ENCODE results near the gene BRD8.

The BRD8 gene

DNA sequence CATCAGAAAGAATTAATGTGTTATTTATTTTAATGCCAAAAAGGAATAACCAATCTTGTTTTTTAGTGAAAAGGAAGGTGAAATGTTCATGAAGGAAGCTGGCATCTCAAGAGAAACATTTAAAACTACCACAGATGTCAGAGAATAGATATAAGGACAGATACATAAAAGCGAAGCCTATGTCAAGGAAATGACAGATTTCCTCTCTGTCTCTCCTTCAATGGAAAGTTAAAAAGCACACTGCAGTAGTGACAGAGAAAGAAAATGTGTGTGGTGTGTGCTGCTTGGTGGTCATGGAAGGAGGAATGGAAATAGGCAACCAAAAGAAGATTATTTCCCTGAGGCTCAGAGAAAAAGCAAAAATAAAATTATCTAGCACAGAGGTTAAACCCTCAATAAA, 85.4 kb downstream of the BRD8 start:
- H3K27ac Mint-ChIP-seq: no peak overlapping the region
- H3K27me3 Mint-ChIP-seq: no peaks in the 10 kb centered on the region
- DNase-seq (no peak), ATAC-seq (no peak)
- no peak overlapping the region for H3K4me3 Mint-ChIP-seq
- peaks cover 43% of the 10 kb centered on the region for H3K4me1 Mint-ChIP-seq
- no peaks in the 10 kb centered on the region for H3K9me3 Mint-ChIP-seq

DNA sequence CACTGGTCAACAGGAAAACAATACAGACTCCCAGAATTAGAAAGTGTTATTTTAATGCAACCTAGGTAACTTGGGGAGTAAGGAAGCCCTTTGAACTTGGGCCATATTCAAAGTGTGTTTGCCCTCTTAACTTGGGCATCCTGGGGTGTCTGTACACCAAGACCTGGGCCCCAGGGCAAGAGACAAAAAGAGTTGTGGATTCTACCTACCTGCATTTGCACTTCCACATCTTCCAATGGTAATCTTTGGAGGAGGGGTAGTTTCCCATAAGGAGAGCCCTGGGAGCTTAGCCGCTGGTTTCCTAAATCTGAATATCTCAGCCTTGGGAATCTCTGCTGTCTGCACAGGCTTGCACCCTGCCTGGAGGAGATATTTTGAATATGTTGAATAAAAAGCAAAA, 86.1 kb downstream of the BRD8 start:
- Mint-ChIP-seq H3K4me1 (peaks cover 41% of the 10 kb centered on the region), H3K4me3 (no peak overlapping the region), H3K27ac (no peak overlapping the region), H3K27me3 (no peaks in the 10 kb centered on the region), H3K9me3 (no peaks in the 10 kb centered on the region)
- DNase-seq: no peak
- ATAC-seq: no peak

DNA sequence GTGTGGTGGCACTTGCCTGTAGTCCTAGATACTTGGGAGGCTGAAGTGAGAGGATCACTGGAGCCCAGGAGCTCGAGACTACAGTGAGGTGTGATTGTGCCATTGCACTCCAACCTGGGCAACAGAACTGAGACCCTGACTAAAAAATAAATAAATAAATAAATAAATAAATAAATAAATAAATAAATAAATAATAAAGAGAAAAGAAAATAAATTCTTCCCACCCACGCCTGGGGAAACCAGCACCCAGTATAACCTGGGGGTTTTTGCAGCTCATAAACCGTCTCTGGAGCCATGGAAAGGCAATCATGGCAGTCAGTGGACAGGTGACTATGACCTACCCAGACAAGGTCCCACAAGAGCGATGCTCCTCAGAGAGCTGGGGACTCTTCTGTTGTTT, 86.7 kb downstream of the BRD8 start:
- H3K27me3 Mint-ChIP-seq: no peaks in the 10 kb centered on the region
- no peak overlapping the region for H3K4me3 Mint-ChIP-seq

More for the DNA sequence above, 86.7 kb downstream of the BRD8 start:
- no peak overlapping the region for H3K27ac Mint-ChIP-seq
- DNase-seq: no peak
- H3K9me3 Mint-ChIP-seq: no peaks in the 10 kb centered on the region
- peaks cover 34% of the 10 kb centered on the region for H3K4me1 Mint-ChIP-seq
- no peak for ATAC-seq
